Sigmoid colon (tissue), 4 donors: Measurements from ENCODE around the gene RPA3.

Experiments
- POLR2A ChIP-seq, 2 donors: fragments of 450-650 bp; IDR thresholded peaks; one replicate each; pipeline ENCODE4 v1.6.1; 2016; ENCODE audit warnings: antibody characterized with exemption in 2 of 2, mild to moderate bottlenecking in 2 of 2, moderate library complexity in 2 of 2
- POLR2AphosphoS5 ChIP-seq, 4 donors: sonication (generic); formaldehyde crosslinking; IDR thresholded peaks; one replicate each; pipeline ENCODE4 v1.6.1; 2017; ENCODE audit warnings: antibody characterized with exemption in 4 of 4
- TF ChIP-seq, protein P1 (sequence below), 4 experiments: fragments of 450-650 bp in 3 of 4; fragments of 200-600 bp in 1 of 4; IDR thresholded peaks; one replicate each; pipeline ENCODE4 v1.5.1; 2016 to 2019; ENCODE audit warnings: antibody characterized with exemption in 4 of 4, mild to moderate bottlenecking in 3 of 4, moderate library complexity in 2 of 4

DNA sequence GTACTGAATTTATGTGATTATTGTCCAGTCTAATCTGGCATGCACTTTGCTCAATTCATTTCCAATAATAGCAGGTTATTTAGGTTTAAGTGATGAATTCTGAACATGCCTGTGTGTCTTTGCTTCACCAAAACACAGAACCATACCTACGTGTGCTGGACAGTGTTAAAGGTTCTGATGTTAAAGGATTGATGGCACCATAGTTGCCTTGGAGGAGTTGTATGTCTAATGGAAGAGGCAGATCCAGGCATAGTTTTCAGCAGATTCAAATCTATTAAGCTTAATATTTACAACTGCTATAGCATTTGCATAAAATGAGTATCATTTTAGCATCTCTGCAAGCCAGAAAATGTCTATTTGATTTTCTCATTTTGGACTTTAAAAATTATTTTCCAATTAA lies 105.9 kb downstream of the RPA3 start:
- no peak for TF ChIP-seq POLR2A (IDR thresholded peaks at IDR 0.05)
- TF ChIP-seq, protein P1, sequence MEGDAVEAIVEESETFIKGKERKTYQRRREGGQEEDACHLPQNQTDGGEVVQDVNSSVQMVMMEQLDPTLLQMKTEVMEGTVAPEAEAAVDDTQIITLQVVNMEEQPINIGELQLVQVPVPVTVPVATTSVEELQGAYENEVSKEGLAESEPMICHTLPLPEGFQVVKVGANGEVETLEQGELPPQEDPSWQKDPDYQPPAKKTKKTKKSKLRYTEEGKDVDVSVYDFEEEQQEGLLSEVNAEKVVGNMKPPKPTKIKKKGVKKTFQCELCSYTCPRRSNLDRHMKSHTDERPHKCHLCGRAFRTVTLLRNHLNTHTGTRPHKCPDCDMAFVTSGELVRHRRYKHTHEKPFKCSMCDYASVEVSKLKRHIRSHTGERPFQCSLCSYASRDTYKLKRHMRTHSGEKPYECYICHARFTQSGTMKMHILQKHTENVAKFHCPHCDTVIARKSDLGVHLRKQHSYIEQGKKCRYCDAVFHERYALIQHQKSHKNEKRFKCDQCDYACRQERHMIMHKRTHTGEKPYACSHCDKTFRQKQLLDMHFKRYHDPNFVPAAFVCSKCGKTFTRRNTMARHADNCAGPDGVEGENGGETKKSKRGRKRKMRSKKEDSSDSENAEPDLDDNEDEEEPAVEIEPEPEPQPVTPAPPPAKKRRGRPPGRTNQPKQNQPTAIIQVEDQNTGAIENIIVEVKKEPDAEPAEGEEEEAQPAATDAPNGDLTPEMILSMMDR (IDR thresholded peaks at IDR 0.05) = no peak
- no peak for TF ChIP-seq POLR2AphosphoS5 (IDR thresholded peaks at IDR 0.05)
